Neural crest cell (in vitro differentiated cells): ENCODE data around the gene EXOC4. TPM values are rescaled to one million over a fixed set of nuclear protein-coding genes. Genes with fewer than 3 reads are reported as not detected.

ENCODE experiments used
- DNase-seq: peaks from one replicate; pipeline ENCODE4 v3.0.0; 2021; ENCODE audit warnings: low read depth, mixed read lengths, low spot score
- H3K27ac Mint-ChIP-seq: one replicate; pipeline ENCODE4 v1.8.0; 2021; ENCODE audit warnings: mild to moderate bottlenecking, mixed read lengths; ENCODE audit not compliant: unreplicated experiment
- H3K27me3 Mint-ChIP-seq: 2 replicates; pipeline ENCODE4 v1.8.0; 2021; ENCODE audit warnings: low read depth, mild to moderate bottlenecking, mixed read lengths
- H3K36me3 Mint-ChIP-seq: 2 replicates; pipeline ENCODE4 v1.8.0; 2021; ENCODE audit warnings: low read depth, mild to moderate bottlenecking, mixed read lengths
- H3K4me1 Mint-ChIP-seq: 2 replicates; pipeline ENCODE4 v1.8.0; 2021; ENCODE audit warnings: mixed read lengths
- H3K4me3 Mint-ChIP-seq: one replicate; pipeline ENCODE4 v1.8.0; 2021; ENCODE audit warnings: mild to moderate bottlenecking, mixed read lengths
- H3K9me3 Mint-ChIP-seq: 2 replicates; pipeline ENCODE4 v1.8.0; 2021; ENCODE audit warnings: mixed read lengths
- total RNA-seq: library from RNA; stranded (reverse); gene quantifications from 2 replicates; pipeline ENCODE4 v1.2.1, GENCODE V29; 2021
- TF ChIP-seq, protein P1 (sequence below): fragments of 200-600 bp; sonication (generic); conservative IDR thresholded peaks from 2 replicates; pipeline ENCODE4 v1.5.0; 2021; ENCODE audit warnings: antibody characterized with exemption, mild to moderate bottlenecking

The EXOC4 gene
- total RNA-seq, 1 donor from 2014 or later: 79.7 TPM

- no peak overlapping the region for H3K27ac Mint-ChIP-seq
- no peaks in the 10 kb centered on the region for H3K9me3 Mint-ChIP-seq
- H3K27me3 Mint-ChIP-seq: no peaks in the 10 kb centered on the region
- H3K4me3 Mint-ChIP-seq: no peak overlapping the region
- H3K4me1 Mint-ChIP-seq: peaks cover 6% of the 10 kb centered on the region
- peaks cover 19% of the 10 kb centered on the region for H3K36me3 Mint-ChIP-seq
- no peak for DNase-seq
- TF ChIP-seq, protein P1, sequence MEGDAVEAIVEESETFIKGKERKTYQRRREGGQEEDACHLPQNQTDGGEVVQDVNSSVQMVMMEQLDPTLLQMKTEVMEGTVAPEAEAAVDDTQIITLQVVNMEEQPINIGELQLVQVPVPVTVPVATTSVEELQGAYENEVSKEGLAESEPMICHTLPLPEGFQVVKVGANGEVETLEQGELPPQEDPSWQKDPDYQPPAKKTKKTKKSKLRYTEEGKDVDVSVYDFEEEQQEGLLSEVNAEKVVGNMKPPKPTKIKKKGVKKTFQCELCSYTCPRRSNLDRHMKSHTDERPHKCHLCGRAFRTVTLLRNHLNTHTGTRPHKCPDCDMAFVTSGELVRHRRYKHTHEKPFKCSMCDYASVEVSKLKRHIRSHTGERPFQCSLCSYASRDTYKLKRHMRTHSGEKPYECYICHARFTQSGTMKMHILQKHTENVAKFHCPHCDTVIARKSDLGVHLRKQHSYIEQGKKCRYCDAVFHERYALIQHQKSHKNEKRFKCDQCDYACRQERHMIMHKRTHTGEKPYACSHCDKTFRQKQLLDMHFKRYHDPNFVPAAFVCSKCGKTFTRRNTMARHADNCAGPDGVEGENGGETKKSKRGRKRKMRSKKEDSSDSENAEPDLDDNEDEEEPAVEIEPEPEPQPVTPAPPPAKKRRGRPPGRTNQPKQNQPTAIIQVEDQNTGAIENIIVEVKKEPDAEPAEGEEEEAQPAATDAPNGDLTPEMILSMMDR: no peak
These were observed 50.5 kb downstream of the EXOC4 start for GRCh38 chr7:133303372-133303771.

- H3K9me3 Mint-ChIP-seq: no peaks in the 10 kb centered on the region
- no peak overlapping the region for H3K27ac Mint-ChIP-seq
- H3K4me1 Mint-ChIP-seq: peaks cover 6% of the 10 kb centered on the region
- no peaks in the 10 kb centered on the region for H3K27me3 Mint-ChIP-seq
- H3K4me3 Mint-ChIP-seq: no peak overlapping the region
- TF ChIP-seq, protein P1: no peak
- DNase-seq: no peak
- peaks cover 22% of the 10 kb centered on the region for H3K36me3 Mint-ChIP-seq
These were observed 51.1 kb downstream of the EXOC4 start for GRCh38 chr7:133303931-133304330.

GRCh38 chr7:133309333-133309732, 56.5 kb downstream of the EXOC4 start:
- DNase-seq: no peak
- no peak overlapping the region for H3K4me3 Mint-ChIP-seq
- H3K4me1 Mint-ChIP-seq: peaks cover 2% of the 10 kb centered on the region
- H3K27me3 Mint-ChIP-seq: no peaks in the 10 kb centered on the region
- TF ChIP-seq, protein P1: no peak
- H3K36me3 Mint-ChIP-seq: peaks cover 24% of the 10 kb centered on the region
- H3K27ac Mint-ChIP-seq: no peak overlapping the region
- H3K9me3 Mint-ChIP-seq: no peaks in the 10 kb centered on the region

GRCh38 chr7:133310232-133310862, 57.5 kb downstream of the EXOC4 start:
- no peak for DNase-seq
- Mint-ChIP-seq H3K4me1 (no peaks in the 10 kb centered on the region), H3K27ac (no peak overlapping the region), H3K27me3 (no peaks in the 10 kb centered on the region), H3K4me3 (no peak overlapping the region), H3K9me3 (no peaks in the 10 kb centered on the region), H3K36me3 (peaks cover 24% of the 10 kb centered on the region)
- TF ChIP-seq, protein P1: no peak

DNA sequence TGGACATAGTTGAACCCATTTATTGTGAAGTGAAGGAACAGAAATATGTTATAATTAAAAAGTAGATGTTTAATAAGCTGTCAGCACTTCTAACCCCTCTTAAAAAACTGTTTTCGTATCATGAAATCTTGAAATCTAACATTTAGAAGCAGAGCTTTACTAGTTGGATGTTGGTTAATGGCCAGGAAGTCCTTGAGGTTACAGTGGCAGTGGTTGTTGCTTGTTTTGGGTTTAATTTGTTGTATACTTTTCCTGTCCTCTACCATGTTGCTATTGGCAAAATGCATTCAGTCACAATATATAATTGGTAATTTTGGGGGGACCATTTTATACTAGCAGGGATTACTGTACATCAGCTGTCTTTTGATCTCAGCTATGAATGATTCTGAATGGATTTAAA, 60.7 kb downstream of the EXOC4 start:
- Mint-ChIP-seq H3K9me3 (no peaks in the 10 kb centered on the region), H3K4me1 (no peaks in the 10 kb centered on the region), H3K27me3 (no peaks in the 10 kb centered on the region), H3K36me3 (peaks cover 8% of the 10 kb centered on the region), H3K27ac (no peak overlapping the region), H3K4me3 (no peak overlapping the region)
- TF ChIP-seq, protein P1: no peak
- no peak for DNase-seq
